SW 1271 (cell line): ENCODE data around the gene WRNIP1.

ENCODE experiments used
- DNase-seq, 2 experiments: peaks; one replicate each; lab custom pipeline; 2025; lab: John Stamatoyannopoulos, UW

Gene WRNIP1

DNA sequence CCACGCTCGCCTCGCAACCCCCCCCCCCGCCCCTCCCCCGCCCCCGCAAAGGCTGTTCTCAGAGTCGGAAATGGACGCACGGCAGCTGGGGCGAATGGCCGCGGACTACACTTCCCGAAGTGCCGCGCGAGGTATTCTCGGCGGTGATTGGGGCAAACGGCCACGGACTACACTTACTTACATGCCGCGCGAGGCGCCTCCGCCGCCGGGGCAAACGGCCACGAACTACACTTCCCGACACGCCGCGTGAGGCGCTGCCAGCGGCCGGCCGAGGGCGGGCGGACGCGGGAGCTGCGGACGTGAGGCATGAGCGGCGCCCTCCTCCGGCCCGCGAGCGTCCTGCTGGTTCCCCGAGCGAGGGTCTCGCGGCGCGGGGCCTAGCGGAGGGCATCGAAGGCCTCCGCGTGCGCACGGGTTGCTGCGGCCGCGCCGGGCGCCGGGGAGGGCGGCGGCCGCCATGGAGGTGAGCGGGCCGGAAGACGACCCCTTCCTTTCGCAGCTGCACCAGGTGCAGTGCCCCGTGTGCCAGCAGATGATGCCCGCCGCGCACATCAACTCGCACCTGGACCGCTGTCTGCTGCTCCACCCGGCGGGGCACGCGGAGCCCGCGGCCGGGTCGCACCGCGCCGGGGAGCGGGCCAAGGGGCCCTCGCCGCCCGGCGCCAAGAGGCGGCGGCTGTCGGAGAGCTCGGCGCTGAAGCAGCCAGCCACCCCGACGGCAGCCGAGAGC lies at the start of gene WRNIP1:
TSS of gene WRNIP1 (plus strand) at position 228 of the 730 bp plus-strand sequence. CDS start at position 458, 230 bp downstream.
- DNase-seq = peak; percentile 97 to 98

DNA sequence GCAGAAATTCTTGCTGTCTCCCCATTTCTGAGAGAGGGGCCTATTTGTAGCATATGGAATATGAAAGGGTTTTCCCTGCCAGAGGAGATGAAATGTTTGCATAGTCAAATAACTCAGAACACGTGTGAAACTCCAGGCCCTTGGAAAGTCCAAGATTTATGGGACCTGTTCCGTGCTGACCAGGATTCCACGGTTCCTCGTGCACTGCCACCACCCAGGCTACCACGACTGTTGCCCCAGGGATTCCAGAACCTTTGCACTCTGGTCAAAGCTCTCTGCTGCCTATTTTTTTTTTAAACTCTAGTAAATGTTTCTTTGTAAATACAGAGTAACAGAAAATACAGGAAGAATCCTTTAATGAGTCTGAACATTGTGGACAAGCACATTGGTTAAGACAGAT lies 49.5 kb upstream of the WRNIP1 start:
- DNase-seq = no peak

DNA sequence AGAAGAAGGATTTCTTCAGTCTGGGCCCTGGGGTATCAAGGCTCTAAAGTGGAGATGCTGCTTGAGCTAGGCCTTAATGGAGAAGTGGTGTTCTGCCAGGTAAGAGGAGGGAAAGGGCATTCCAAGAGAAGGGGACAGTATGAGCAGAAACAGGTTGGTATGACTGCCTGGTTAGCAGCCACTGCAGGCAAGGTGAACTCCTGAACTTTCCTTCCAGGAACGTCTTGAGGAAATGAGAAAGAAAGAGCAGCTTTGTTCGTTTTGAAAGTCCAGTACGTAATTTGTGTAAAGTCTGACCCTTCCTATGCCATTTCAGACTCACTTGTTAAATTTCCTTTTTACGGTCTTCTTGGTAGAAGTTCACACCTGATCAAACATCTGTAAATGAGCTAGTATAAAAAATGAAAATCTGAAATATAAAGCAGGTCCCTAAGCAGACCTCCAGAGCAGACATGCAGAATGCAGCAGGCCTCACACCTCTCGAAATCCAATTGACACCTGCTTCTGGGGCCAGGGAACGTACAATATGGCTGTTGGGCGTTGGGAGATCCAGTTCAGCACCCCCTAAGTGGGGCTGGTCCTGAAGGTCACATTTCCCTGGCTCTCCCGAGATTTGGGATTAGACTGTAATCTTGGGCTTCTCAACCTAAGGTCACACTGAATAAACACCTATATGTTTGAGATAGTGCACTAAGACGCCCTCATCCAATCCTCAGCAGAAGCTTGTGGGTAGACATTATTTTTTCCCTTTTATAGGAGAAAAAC lies 48.1 kb upstream of the WRNIP1 start:
- DNase-seq = no peak

DNA sequence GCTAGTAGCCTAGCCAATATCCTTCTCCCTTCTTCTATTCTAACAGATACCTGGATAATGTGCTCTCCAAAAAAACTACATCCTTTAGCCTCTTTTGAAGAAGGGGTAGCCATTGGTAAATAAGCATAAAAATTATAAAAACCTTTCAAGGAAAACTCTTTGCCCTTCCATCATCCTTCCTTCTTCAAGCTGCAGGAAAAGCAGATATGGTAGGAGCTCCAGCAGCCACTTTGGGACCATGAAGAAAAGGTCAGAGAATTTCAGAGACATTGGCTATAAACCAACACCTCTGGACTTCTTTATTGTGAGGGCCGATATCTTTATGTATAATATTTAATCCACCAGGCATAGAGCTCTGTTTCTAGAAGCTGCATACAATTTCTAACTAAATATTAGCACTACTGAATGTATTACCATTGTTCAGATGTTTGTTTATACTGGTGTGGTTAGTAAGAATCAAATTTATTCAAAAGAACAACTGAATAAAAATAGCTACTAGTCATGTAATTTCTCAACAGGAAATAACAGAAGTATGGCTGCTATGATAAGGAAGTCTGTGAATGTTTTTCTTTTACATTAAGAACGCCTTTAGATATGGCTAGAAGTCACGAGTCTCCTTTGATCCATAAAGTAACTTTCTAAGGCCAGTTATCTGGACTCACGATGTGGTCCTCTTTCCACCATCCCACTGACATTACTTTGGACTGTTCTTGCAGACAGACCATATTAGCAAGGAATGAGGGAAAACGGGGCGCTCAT lies 46.7 kb upstream of the WRNIP1 start:
- no peak for DNase-seq

DNA sequence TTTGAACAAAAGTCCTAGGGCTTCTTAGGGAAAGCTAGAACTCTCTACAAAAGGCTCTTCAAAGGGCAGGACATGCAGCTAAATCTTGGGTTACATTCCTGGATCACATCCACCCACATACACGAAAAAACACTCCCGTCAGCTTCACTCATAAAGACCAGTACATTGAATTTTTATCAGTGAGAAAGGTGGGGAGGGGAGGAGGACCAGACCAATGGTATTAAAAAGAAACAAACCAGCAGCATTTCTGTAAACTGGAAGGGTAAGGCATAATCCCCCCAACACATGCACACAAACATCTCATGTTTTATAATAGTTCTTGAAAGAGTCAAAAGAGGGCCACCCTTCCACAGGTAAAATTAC lies 46.1 kb upstream of the WRNIP1 start:
- DNase-seq = no peak

DNA sequence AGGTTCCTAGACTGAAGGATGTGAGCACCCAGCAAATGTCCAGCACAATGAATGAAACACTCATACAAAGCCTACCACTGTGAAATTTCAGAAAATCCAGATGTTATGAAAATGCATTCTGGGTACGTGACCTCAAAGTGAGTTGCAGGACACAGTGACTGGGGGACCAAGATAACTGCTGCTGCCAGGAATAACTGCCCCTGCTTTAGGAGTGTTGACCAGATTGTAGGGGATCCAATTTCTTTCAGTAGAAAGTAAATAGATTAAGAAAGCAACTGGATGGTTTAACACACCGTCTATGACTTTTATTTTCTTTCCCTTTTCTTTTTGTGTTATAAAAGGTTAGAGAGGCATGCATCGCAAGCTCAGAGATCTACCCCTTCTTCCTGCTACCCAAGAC lies 44.0 kb upstream of the WRNIP1 start:
- DNase-seq = no peak

DNA sequence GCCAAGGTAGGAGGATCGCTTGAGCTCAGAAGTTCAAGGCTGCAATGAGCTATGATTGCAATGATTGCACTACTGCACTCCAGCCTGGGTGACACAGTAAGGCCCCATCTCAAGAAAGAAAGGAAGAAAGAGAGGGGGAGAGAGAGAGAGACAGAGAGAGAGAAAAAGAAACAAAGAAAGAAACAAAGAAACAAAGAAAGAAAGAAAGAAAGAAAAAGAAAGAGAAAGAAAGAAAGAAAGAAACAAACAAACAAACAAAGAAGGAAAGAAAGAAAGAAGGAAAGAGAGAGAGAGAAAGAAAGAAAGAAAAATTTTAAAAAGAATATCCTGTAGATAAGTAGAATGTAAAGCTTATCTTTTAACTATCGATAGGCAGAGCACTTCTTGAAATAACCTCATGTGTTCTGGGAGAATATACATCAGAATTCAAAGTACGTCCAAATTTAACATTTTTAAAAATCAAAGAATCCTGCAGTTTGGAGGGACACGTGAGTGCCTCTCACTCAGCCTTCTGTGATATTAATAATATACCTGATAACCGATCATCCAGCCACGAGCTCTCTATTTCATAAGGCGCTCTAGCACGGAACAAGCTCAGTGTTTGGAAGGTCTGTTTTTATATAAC lies 39.7 kb upstream of the WRNIP1 start:
- no peak for DNase-seq

DNA sequence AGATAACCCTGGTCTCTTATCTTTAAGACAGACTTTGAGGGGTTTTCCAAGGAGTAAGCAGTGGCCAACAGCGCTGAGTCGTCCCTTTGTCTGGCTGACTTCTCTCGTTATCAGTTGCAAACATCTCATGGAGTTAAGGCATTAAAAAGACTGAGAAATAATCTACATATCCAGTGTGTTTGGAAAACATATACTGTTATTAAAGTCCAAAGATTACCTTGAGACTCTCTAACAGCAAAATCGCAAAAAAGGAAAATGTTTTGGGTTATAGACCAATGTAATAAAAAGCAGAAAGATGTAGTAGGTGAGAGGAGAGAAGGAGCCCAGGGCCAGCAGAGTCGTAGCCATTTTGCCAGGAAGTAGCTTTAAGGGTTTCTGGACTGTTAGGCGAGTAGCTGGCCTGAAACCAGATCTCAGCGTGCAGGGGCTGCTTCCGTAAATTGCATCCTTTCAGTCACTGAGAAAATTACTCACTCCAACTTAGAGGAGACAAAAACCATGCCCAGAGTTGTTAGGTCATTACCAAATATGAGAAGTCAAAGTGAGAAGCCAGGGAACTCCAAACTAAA lies 39.1 kb upstream of the WRNIP1 start:
- no peak for DNase-seq

DNA sequence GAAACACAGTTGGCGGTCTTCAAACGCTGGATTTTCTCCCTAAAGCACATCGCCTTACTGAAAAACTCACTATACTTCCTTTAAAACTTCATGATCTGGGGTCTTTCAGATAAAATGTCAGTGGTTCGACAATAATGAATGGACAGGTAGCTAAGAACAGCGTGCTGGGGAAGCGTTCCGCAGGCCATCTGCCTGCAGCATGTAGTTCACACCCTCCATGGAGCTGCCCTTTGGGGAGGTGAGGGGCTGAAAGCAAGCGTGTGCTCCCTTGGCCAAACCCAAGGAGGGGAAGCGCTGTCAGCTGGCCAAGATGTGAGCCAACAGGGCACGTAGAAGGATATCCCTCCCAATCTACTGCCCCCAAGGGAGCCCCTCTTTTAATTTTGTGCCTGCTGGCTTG lies 35.3 kb upstream of the WRNIP1 start:
- DNase-seq = no peak

DNA sequence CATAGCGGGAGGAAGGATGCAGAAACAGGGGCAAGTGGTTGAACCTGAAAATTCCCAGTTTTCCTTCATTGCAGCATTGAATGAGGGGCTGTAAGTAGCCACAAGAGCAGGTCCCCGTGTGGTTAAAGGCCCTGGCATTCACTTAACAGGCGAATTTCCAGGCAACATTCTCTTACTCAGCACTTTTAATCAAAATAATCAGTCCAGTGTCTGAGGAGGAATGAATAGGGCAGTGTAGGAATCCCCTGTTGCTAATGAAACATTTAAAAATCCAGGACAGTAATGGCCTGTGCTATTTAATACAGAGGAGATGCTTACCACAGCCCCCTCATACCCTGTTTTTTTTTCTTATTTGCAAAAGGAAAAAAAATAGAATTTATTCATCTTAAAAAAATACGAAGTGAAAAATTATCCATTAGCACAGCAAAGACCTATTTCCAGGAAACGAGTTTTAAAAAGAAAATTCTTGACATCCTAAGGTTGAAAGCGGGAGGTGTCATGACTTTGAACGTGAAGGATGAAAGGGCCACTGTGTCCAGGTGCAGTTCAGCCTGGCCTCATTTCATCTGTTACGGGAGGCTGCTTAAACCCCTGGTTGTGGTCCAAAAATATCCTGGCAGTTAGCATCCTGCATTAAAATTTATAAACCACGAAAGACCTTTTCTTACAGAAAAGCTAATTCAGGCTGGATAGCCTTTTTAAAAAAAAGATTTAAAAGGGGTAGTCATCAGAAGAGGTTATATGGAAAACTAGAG lies 34.7 kb upstream of the WRNIP1 start:
- DNase-seq = no peak

DNA sequence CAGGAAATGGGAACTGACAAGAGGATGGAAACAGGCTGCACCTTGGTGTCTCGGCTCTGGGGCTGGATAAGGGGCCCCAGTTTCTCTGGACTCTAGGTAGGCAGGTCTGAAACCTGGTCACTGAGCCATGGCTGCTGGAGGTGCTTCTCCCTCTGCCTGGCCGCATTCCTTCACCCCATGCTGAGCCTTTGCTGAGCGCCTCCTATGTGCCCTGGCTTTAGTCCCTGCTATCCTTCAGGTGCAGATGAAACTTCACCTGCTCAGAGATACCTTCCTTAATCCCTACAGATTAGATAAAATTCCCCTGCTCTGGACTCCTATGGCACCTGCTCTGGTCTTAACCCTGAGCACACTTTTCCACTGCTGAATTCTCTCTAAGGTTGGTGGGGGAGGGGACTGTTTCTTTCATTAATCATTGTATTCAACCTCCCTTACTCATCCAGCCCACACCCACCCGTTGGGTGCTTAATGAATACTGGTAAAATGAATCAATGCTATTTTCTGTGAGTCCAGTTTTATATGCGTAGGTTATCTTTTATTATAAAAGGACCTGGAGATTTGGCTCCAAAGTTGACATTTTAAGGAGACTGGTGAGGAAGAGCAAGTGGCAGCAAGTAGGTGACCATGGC lies 33.8 kb upstream of the WRNIP1 start:
- DNase-seq = no peak

DNA sequence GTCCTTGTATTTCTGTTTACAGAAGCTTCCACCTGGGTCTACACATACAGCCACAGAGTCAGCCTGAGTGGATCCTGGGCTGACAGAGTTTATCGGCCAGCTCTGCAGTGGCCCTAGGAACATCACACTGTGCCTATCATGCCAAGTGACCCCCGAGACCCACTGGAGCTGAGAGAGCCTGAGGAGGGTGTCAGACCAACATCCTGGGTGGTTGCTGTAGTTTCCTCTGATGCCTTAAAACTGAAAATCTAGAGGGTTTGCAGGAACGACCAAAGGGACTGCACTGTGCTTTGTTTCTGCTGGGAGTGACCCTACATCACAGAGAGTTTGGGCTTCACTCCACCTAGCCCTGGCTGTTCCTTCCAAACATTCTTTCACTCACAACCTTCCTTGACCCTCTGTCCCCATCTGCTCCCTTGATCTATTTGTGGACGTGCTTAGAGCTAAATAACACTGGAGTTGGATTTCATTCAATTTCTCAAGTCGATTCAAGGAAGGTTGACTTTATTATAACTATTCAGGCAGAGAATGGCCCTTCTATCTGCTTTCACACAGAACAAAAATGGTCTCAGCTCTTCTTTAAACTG lies 32.6 kb upstream of the WRNIP1 start:
- no peak for DNase-seq

DNA sequence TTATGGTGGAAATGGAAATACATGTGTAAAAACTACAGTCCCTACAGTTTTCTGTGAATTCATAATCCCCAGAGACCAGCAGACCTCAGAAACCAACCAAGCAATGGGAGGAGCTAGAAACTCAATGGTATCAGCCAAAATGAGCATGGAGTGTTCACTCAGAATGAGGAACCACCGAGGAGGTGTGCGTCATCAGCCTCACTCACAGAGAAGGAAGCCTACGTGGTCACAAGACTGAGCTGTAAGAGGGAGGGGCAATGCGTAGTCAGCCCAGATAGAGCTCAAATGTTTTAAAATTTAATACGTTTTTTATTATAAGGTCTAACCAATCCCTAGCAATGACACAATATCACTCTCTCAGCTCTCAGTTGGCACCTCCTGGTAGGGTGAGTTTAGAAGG lies 31.9 kb upstream of the WRNIP1 start:
- no peak for DNase-seq

DNA sequence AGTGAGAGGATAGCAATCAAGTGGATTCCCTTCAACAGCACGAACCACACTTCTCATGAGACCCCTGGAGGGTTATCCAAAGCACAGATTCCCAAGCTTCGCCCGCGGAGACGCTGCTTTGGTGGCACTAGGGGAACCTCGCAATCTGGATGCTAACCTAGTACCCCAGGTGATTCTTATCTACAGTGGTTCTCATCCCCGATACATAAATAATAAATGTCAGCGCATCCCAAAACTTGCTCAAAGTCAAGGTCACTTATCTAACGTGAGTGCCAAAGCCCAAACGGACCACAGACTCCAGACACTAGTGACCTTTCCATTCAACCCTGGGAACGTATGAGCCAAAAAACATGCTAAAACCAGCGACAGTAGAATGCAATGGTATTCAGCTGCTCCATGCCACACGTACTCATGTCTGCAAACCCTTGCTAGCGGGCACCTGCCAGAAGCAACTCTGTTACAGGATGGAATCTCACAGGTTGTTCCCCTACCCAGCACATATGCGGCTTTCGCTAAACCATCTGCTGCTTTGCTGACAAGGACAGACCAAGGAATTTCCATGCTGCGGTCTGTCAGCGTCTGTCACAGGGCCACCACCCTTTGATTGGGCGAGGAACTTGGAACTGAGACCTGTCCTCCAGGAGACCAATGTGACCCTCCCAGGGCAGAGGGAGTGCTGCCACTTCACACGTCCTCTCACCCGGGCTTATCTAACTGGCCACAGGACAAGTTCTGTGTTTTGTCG lies 31.3 kb upstream of the WRNIP1 start:
- DNase-seq = no peak

DNA sequence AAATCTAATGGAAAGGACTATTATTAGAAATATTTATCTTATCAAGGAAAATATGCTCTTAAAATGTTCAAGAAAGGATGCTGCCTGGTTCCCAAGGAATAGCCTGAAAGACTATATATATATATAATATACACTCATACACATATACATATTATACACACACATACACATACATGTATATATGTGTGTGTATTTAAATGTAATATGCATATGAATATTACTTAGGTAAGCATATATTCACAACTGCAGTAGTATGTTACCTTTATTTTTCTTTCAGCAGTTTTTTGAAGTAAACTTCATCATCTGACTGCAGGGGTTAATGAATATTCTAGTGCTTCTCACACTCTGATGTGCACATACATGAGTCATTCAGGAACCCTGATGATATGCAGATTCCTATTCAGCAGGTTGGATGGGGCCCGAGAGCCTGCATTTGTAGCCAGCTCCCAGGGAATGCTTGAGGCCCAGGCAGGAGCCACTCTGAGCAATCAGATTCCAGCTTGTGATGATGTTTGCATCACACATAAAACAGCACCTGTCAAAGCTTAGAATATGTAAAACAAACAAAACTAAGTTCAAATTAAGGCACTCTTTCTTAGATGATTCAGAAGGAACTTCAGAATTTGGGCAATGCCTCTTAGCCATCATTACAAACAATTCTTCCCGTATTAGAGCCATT lies 30.6 kb upstream of the WRNIP1 start:
- no peak for DNase-seq

DNA sequence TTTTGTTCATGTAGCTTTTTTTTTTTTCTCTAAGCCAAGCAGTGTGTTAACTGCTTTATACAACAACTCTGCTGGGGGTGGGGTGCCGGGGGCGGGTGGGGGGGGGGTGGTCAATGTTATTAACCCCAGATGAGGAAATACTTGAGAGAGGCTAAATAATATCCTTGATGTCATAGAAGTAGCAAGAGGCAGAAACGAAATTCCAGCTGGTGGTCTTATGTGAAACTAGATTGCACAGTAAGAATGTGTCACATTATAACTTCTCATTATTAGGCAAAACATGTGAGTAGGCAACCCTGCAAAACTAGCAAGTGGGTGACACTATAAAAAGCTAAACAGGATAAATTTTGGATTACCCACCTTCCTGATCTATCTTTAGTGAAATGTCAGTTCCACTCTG lies 27.3 kb upstream of the WRNIP1 start:
- DNase-seq = no peak

DNA sequence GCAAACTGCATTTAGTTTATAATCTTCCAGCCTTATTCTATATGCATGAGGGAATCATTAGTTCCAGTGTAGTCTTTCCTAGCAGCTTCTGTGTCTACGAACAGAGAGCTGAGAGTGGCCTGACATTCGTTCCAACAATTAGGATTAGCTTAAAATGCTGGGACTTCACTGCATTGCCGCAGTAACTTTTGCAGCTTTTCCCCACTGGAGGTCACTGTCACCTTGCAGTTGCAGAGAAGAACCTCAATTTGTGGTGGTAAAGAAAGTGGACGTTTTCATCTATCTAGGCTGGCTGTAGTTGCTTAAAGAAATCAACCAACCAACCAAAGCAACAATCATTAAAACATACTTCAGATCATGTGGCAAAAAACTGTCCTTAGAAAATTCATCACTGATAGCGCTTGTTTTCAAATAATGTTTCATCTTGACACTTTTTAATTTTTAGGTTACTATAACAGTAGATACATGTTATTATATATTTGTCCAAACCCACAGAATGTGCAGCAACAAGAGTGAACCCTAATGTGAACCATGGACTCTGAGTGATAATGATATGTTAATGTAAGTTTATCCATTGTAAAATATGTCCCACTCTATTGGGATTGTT lies 26.7 kb upstream of the WRNIP1 start:
- DNase-seq = peak in 1 of 2 experiments; percentile 52

DNA sequence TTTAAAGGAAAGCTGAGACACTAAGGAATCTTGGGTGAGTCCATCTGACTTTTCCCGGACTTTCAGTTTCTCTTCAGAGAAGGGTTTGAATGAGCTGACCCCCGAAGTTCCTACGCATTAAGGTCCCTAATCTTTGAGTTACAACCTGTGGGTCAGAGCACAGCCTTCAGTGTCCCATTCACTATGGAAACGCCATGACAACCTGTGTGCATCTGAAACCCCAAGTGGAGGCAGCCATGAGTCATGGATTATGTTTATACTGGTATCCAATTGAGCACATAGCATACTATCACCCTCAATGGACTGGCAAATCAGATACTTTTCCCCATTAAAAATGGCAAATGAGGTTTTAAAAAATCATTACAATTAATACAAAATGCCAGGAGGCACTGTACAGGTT lies 25.9 kb upstream of the WRNIP1 start:
- DNase-seq = no peak

DNA sequence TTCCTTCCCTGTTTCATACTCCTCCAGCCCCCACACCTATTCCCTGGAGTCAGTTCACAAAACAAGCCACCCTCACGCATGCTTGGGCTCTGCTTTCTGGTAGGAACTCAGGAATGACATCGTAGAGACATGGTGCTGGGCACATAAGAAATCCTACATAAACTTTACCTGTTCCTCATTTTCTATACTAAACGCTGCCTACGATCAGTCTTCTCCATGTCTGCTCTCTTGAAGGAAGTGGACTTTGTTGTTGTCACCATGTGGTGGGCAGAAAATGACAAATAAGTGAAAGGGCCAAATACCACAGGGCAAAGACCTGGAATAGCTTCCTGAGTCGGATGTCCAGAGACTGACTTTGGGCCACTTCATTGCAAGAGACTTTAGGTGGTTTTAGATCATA lies 24.6 kb upstream of the WRNIP1 start:
- no peak for DNase-seq
